Skin of body (tissue), 3 donors: ENCODE data around the gene KRT79. TPM values are rescaled to one million over a fixed set of nuclear protein-coding genes. Genes with fewer than 3 reads are reported as not detected.

Source experiments
- DNase-seq: peaks from one replicate; lab custom pipeline; 2025; lab: John Stamatoyannopoulos, UW
- small RNA-seq: library from RNA; depleted of rRNA; stranded (forward); fragments of <200 nt; gene quantifications from one replicate; pipeline ENCODE3, GENCODE V24; 2014; ENCODE audit warnings: low replicate concordance
- total RNA-seq: library from RNA; depleted of rRNA; stranded (reverse); fragments of >200 nt; gene quantifications from one replicate; pipeline ENCODE4 v1.2.3, GENCODE V29; 2014

The KRT79 gene
- total RNA-seq, 1 donor from 2014 or later, result 68.7 TPM

DNA sequence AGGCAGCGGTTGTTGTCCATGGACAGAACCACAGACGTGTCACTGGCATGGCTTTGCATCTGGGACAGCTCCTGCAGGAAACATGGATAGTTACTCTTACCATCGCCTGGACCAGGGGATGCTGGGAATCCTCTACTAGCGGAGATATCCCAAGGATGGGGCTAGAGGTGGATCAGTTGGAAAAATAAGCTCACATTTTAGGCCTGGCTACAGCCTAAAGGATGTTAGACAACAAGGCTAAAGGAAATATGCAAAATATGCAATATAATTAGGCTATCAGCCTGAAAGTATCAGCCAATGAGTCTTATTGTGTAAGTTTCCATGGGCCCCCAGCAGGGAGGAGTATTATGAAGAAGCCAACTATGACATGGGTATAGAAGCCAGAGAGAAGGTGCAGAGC is 61.9 kb downstream of the KRT79 start:
- no peak for DNase-seq

DNA sequence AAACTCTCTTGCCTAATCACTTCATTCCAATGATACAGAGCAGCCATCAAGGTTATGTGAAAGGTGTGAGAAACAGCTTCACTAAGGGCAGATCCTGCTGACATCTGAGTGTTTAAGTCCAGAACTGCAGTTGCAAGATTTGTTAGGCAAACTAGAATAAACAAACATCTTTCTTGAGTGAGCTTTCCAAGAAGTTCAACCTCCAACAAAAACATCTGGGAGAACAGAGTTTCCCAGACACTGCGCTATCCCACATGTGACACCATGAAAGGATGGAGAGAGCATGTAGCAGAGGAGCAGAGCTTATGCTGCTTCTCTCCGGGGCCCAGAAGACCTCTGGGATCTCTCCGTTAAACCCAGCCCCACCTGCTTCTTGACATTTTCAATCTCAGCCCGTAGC is 62.6 kb downstream of the KRT79 start:
- DNase-seq, result no peak

Small RNA genes within 50 kb of the gene (small RNA-seq; reads per million reads assigned to genes)
- gene AC107016.2, result not detected

Other genes starting within 250 kb of the KRT79 start
- 12.0 TPM for gene KRT72, start 232.8 kb downstream of the KRT79 start, total RNA-seq
- gene KRT73, start 215.8 kb downstream of the KRT79 start, total RNA-seq, result 22.2 TPM
- gene KRT2, start 182.1 kb downstream of the KRT79 start, total RNA-seq, result 12.1 TPM
- 791 TPM for gene KRT1, start 153.9 kb downstream of the KRT79 start, total RNA-seq
- gene KRT77, start 130.8 kb downstream of the KRT79 start, total RNA-seq, result 110 TPM
- not detected for gene KRT76, start 57.0 kb downstream of the KRT79 start, total RNA-seq
- 0.10 TPM for gene KRT3, start 38.2 kb downstream of the KRT79 start, total RNA-seq
- gene KRT4, start 20.2 kb downstream of the KRT79 start, total RNA-seq, result 0.99 TPM
- 13.7 TPM for gene KRT78, start 14.7 kb upstream of the KRT79 start, total RNA-seq
- gene KRT8, start 70.8 kb upstream of the KRT79 start, total RNA-seq, result 16.2 TPM
- gene KRT18, start 114.8 kb upstream of the KRT79 start, total RNA-seq, result 28.6 TPM
- gene EIF4B, start 172.1 kb upstream of the KRT79 start, total RNA-seq, result 677 TPM
- gene TNS2, start 215.8 kb upstream of the KRT79 start, total RNA-seq, result 28.9 TPM
- gene SPRYD3, start 245.1 kb upstream of the KRT79 start, total RNA-seq, result 13.1 TPM